Measurements from ENCODE around the gene FAM227A. TPM values are rescaled to one million over a fixed set of nuclear protein-coding genes. Genes with fewer than 3 reads are reported as not detected.
A peak's percentile ranks its signal among the peaks of the same experiment; 100 is the strongest.

FAM227A gene
- total and polyA plus RNA-seq, 2 donors (not counting 3 experiments of a cell fraction or from before 2014, with no cell fraction given) = 0.58 to 1.9 TPM

DNA sequence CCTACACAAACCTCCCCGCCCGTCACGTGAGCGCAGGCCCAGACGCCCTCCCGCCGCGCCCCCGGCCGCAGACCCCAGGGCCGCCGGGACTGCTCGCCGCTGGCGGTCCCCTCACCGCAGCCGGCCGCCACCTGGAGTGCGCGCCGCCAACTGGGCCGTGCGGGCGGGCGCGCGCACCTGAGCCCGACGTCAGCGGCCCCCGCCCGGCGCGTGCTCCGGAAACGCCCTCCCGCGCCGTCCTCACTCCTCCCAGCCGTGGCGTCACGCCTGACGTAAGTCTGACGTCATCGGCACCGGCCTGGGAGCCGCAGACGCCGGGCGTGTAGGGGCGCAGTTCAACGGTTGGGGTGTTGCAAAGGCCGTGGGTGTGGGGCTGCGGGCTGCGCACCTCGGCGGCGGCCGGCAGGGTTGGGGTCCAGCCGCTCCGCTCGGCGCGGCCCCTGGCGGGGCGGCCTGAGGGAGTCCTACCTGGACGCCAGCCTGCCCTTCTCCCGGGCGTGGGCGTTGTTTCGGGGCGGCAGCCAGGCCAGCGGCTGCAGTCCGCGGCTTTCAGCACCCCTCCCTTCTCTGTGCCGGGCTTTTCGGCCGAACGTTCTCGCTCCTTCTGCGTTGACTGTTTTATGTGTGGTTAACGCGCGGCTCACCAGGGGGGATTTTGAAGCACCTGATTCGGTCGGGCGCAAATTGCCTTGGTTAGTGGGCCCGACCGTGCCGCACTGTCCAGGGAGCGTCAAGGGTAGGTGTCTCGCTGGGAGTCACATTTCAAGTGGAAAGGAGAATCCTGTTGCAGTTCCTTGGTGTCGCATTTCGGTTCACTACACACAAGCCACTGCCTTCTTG is 44.8 kb upstream of the FAM227A start, which contains the start of gene JOSD1:
JOSD1 (minus strand) TSS at position 155 of the 840 bp plus-strand sequence. CDS start 956 bp downstream, outside the sequence.
- peak; percentile 55 for FAIRE-seq
- BruUV-seq (replicated peaks) = TSS peak; percentile 63

More for the DNA sequence above, 44.8 kb upstream of the FAM227A start, which contains the start of gene JOSD1:
- Histone ChIP-seq H2AFZ (ENCODE audit: low read depth, low read length) (peak within 1 kb of the TSS; percentile 67), H4K20me1 (replicated peaks; ENCODE audit: control insufficient read depth, extremely low read depth, insufficient read depth, low read length) (no peaks in the 10 kb centered on the region), H3K27ac (ENCODE audit: insufficient read depth, low read depth, low read length) (peak within 1 kb of the TSS; percentile 93), H3K9me1 (replicated peaks; ENCODE audit: control insufficient read depth, extremely low read depth, insufficient read depth, low read length) (no peaks in the 10 kb centered on the region), H3K4me3 (replicated peaks in 1 of 3; ENCODE audit: insufficient read depth in 1 of 3, low read depth in 1 of 3, low read length in 3 of 3) (peak within 1 kb of the TSS; percentile 64 to 78 (median 75)), H3K9ac (replicated peaks; ENCODE audit: extremely low read depth, insufficient read depth, low read length) (peak within 1 kb of the TSS; percentile 91), H3K36me3 (ENCODE audit: control insufficient read depth in 2 of 2, extremely low read depth in 1 of 2, insufficient read depth in 2 of 2, low read length in 2 of 2) (no peaks in the 10 kb centered on the region), H3K9me3 (replicated peaks; ENCODE audit: control insufficient read depth, insufficient read depth, low read length) (no peaks in the 10 kb centered on the region), H3K27me3 (ENCODE audit: control insufficient read depth in 2 of 2, insufficient read depth in 2 of 2, low read length in 2 of 2) (no peaks in the 10 kb centered on the region), H3K4me2 (ENCODE audit: insufficient read depth, low read length) (peak within 1 kb of the TSS; percentile 77), H3K79me2 (ENCODE audit: control insufficient read depth, insufficient read depth, low read length) (peaks cover 33% of the 10 kb centered on the region), H3K4me1 (ENCODE audit: control insufficient read depth, extremely low read depth, insufficient read depth, low read length) (peaks cover 47% of the 10 kb centered on the region)
- intact Hi-C loops (cut with micrococcal nuclease) (loop anchor here (2.0 to 10.0 kb wide), 2 partner anchors 44 to 196 kb away; partner anchors contain the start of genes CBY1, DDX17 and FAM227A), dilution Hi-C loops (cut with MboI; ENCODE audit: extremely low pct_ligation_motif_present, low sequenced_read_pairs) (no loop called here)
- DNase-seq (ENCODE audit: low read depth, low spot score) = peak; percentile 90
- TF ChIP-seq JUN (IDR thresholded peaks at IDR 0.05; ENCODE audit: borderline replicate concordance, insufficient read depth, insufficient read length, low read depth) (peak; percentile 76), POLR2AphosphoS5 (IDR thresholded peaks at IDR 0.05; ENCODE audit: insufficient read depth, low read depth, low read length) (peak; percentile 90), MYC (IDR thresholded peaks at IDR 0.05; ENCODE audit: low read depth, low read length) (no peak), GATA2 (IDR thresholded peaks at IDR 0.05; ENCODE audit: insufficient read depth, insufficient read length, low read depth, low read length) (no peak), EZH2 (IDR thresholded peaks at IDR 0.05; ENCODE audit: borderline replicate concordance, low read depth, low read length, severe bottlenecking) (no peak), FOS (IDR thresholded peaks at IDR 0.05; ENCODE audit: borderline replicate concordance, insufficient read depth, low read length) (peak; percentile 12), POLR2A (IDR thresholded peaks at IDR 0.05; ENCODE audit: low read depth, low read length) (peak; percentile 81), MAX (IDR thresholded peaks at IDR 0.05; ENCODE audit: insufficient read depth, insufficient read length) (peak; percentile 21)
- TF ChIP-seq, protein P1, sequence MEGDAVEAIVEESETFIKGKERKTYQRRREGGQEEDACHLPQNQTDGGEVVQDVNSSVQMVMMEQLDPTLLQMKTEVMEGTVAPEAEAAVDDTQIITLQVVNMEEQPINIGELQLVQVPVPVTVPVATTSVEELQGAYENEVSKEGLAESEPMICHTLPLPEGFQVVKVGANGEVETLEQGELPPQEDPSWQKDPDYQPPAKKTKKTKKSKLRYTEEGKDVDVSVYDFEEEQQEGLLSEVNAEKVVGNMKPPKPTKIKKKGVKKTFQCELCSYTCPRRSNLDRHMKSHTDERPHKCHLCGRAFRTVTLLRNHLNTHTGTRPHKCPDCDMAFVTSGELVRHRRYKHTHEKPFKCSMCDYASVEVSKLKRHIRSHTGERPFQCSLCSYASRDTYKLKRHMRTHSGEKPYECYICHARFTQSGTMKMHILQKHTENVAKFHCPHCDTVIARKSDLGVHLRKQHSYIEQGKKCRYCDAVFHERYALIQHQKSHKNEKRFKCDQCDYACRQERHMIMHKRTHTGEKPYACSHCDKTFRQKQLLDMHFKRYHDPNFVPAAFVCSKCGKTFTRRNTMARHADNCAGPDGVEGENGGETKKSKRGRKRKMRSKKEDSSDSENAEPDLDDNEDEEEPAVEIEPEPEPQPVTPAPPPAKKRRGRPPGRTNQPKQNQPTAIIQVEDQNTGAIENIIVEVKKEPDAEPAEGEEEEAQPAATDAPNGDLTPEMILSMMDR (IDR thresholded peaks at IDR 0.05; ENCODE audit: extremely low read depth in 1 of 2, insufficient read depth in 1 of 2, low read depth in 1 of 2, low read length in 2 of 2) = no peak
- ChIA-PET POLR2A (no interaction called here), CTCF (interaction anchor here (1.0 to 7.3 kb wide), 2 partner anchors 18 to 33 kb away, joined by 4 to 59 read pairs; partner anchors contain the start of gene TOMM22)

Data from endothelial cell of umbilical vein (primary cell).